H9 (cell line): ENCODE data around the gene POLA1. TPM values are rescaled to one million over a fixed set of nuclear protein-coding genes. Genes with fewer than 3 reads are reported as not detected.
A peak's percentile ranks its signal among the peaks of the same experiment; 100 is the strongest.

ENCODE experiments used
- DNase-seq: peaks from one replicate; pipeline ENCODE4 v3.0.0-alpha.2; 2017
- H2AFZ ChIP-seq: one replicate; pipeline ENCODE4 v1.6.1; 2013; ENCODE audit warnings: mild to moderate bottlenecking, low read length, control low read depth, moderate library complexity
- H2AK5ac ChIP-seq: 2 replicates; pipeline ENCODE4 v1.6.1; 2013; ENCODE audit warnings: low read length, control low read depth, mixed read lengths; ENCODE audit not compliant: insufficient read length
- H2BK120ac ChIP-seq: one replicate; pipeline ENCODE4 v1.6.1; 2013; ENCODE audit warnings: low read depth, mild to moderate bottlenecking, low read length, control low read depth, inconsistent platforms; ENCODE audit not compliant: poor library complexity, severe bottlenecking
- H2BK12ac ChIP-seq: 2 replicates; pipeline ENCODE4 v1.6.1; 2013; ENCODE audit warnings: low read length, control low read depth, mixed read lengths, low read depth; ENCODE audit not compliant: insufficient read length
- H2BK15ac ChIP-seq: 2 replicates; pipeline ENCODE4 v1.6.1; 2013; ENCODE audit warnings: low read depth, low read length, control low read depth
- H2BK20ac ChIP-seq: one replicate; pipeline ENCODE4 v1.6.1; 2013; ENCODE audit warnings: low read depth, mild to moderate bottlenecking, low read length, control low read depth, inconsistent platforms; ENCODE audit not compliant: poor library complexity, severe bottlenecking
- H2BK5ac ChIP-seq: 2 replicates; pipeline ENCODE4 v1.6.1; 2013; ENCODE audit warnings: low read length, control low read depth, mixed read lengths; ENCODE audit not compliant: insufficient read length
- H3K14ac ChIP-seq: 2 replicates; pipeline ENCODE4 v1.6.1; 2013; ENCODE audit warnings: low read length, control low read depth; ENCODE audit not compliant: insufficient read depth
- H3K18ac ChIP-seq: 2 replicates; pipeline ENCODE4 v1.6.1; 2013; ENCODE audit warnings: low read depth, mild to moderate bottlenecking, mixed read lengths, low read length, control low read depth; ENCODE audit not compliant: insufficient read length
- H3K23ac ChIP-seq: 2 replicates; pipeline ENCODE4 v1.6.1; 2013; ENCODE audit warnings: low read length, control low read depth, mixed read lengths, low read depth; ENCODE audit not compliant: insufficient read length
- H3K23me2 ChIP-seq: 2 replicates; pipeline ENCODE4 v1.6.1; 2013; ENCODE audit warnings: low read depth, mild to moderate bottlenecking, mixed read lengths, low read length, control low read depth; ENCODE audit not compliant: insufficient read length, poor library complexity, severe bottlenecking
- H3K27ac ChIP-seq: 2 replicates; pipeline ENCODE4 v1.5.1; 2013; ENCODE audit warnings: low read length, control low read depth, mixed read lengths, low read depth; ENCODE audit not compliant: insufficient read length
- H3K27me3 ChIP-seq: 2 replicates; pipeline ENCODE4 v1.6.1; 2013; ENCODE audit warnings: low read length, control low read depth, inconsistent platforms; ENCODE audit not compliant: insufficient read depth
- H3K4ac ChIP-seq: 2 replicates; pipeline ENCODE4 v1.6.1; 2013; ENCODE audit warnings: low read depth, mild to moderate bottlenecking, control low read depth, inconsistent platforms, low read length, moderate library complexity
- H3K4me1 ChIP-seq: 2 replicates; pipeline ENCODE4 v1.6.1; 2013; ENCODE audit warnings: low read length, control low read depth, inconsistent platforms; ENCODE audit not compliant: insufficient read depth
- H3K4me2 ChIP-seq: 2 replicates; pipeline ENCODE4 v1.6.1; 2013; ENCODE audit warnings: low read length, control low read depth, mixed read lengths; ENCODE audit not compliant: insufficient read length, insufficient read depth
- H3K56ac ChIP-seq: 2 replicates; pipeline ENCODE4 v1.6.1; 2013; ENCODE audit warnings: low read depth, mild to moderate bottlenecking, mixed read lengths, low read length, control low read depth; ENCODE audit not compliant: insufficient read length
- H3K79me1 ChIP-seq: 2 replicates; pipeline ENCODE4 v1.6.1; 2013; ENCODE audit warnings: low read depth, mild to moderate bottlenecking, moderate library complexity, low read length, control low read depth, inconsistent platforms; ENCODE audit not compliant: insufficient read depth, poor library complexity, severe bottlenecking
- H3K79me2 ChIP-seq: 2 replicates; pipeline ENCODE4 v1.6.1; 2013; ENCODE audit warnings: low read length, control low read depth, inconsistent platforms; ENCODE audit not compliant: insufficient read depth
- H3K9ac ChIP-seq: 2 replicates; pipeline ENCODE4 v1.6.1; 2013; ENCODE audit warnings: low read length, control low read depth, mixed read lengths; ENCODE audit not compliant: insufficient read length; ENCODE audit errors: extremely low read depth
- H3K9me3 ChIP-seq: one replicate; pipeline ENCODE4 v1.6.1; 2013; ENCODE audit warnings: low read depth, low read length, inconsistent platforms; ENCODE audit not compliant: control insufficient read depth
- H3T11ph ChIP-seq: one replicate; pipeline ENCODE4 v1.6.1; 2013; ENCODE audit warnings: mild to moderate bottlenecking, low read length, control low read depth, inconsistent platforms
- H4K20me1 ChIP-seq: one replicate; pipeline ENCODE4 v1.6.1; 2013; ENCODE audit not compliant: control insufficient read depth, insufficient read length, insufficient read depth
- H4K5ac ChIP-seq: 2 replicates; pipeline ENCODE4 v1.6.1; 2013; ENCODE audit warnings: low read depth, mild to moderate bottlenecking, mixed read lengths, low read length, control low read depth; ENCODE audit not compliant: insufficient read length
- H4K8ac ChIP-seq: replicated peaks from 2 replicates; pipeline ENCODE4 v1.6.1; 2013; ENCODE audit warnings: low read length, control low read depth, mixed read lengths, low read depth; ENCODE audit not compliant: insufficient read length
- H4K91ac ChIP-seq: 2 replicates; pipeline ENCODE4 v1.6.1; 2013; ENCODE audit warnings: low read depth, mild to moderate bottlenecking, moderate library complexity, mixed read lengths, low read length, control low read depth; ENCODE audit not compliant: insufficient read length
- H3K27ac Mint-ChIP-seq, 3 experiments: 2 replicates in 2 of 3; 3 replicates in 1 of 3; pipeline ENCODE4 v1.8.0; 2020 to 2021; ENCODE audit warnings: mixed read lengths in 3 of 3, mild to moderate bottlenecking in 1 of 3, moderate library complexity in 1 of 3
- H3K27me3 Mint-ChIP-seq: 2 replicates; pipeline ENCODE4 v1.8.0; 2021; ENCODE audit warnings: low read depth, mild to moderate bottlenecking, moderate library complexity, mixed read lengths
- H3K36me3 Mint-ChIP-seq, 3 experiments: 2 replicates in 2 of 3; 3 replicates in 1 of 3; pipeline ENCODE4 v1.8.0; 2020 to 2021; ENCODE audit warnings: low read depth in 3 of 3, mixed read lengths in 3 of 3; ENCODE audit not compliant: insufficient read depth in 1 of 3
- H3K4me1 Mint-ChIP-seq, 2 experiments: 2 replicates each; pipeline ENCODE4 v1.8.0; 2020; ENCODE audit warnings: mixed read lengths in 2 of 2
- H3K4me3 Mint-ChIP-seq, 2 experiments: 2 replicates in 1 of 2; 3 replicates in 1 of 2; pipeline ENCODE4 v1.8.0; 2020 to 2021; ENCODE audit warnings: mild to moderate bottlenecking in 2 of 2, mixed read lengths in 2 of 2, moderate library complexity in 1 of 2
- H3K9me3 Mint-ChIP-seq, 2 experiments: 2 replicates in 1 of 2; 3 replicates in 1 of 2; pipeline ENCODE4 v1.8.0; 2020; ENCODE audit warnings: mild to moderate bottlenecking in 2 of 2, mixed read lengths in 2 of 2, moderate library complexity in 1 of 2
- WGBS: extraction: QIAGEN DNeasy Blood & Tissue Kit; methylation state at CpG from one replicate; pipeline ENCODE4 v1.1.7; 2013; ENCODE audit warnings: missing lambda C conversion rate, low lambda C conversion rate, mixed read lengths; ENCODE audit not compliant: insufficient read length; ENCODE audit errors: extremely low coverage; 5-methylcytosine and 5-hydroxymethylcytosine counted together
- total RNA-seq: library from RNA; stranded (reverse); gene quantifications from 2 replicates; pipeline ENCODE4 v1.2.1, GENCODE V29; 2021
- TF ChIP-seq, protein P1 (sequence below): fragments of 200-600 bp; sonication (generic); conservative IDR thresholded peaks from 3 replicates; pipeline ENCODE4 v1.8.0; 2021; ENCODE audit warnings: antibody characterized with exemption, mild to moderate bottlenecking

Gene POLA1
- total RNA-seq, 1 experiment from 2014 or later, result 60.2 TPM

DNA sequence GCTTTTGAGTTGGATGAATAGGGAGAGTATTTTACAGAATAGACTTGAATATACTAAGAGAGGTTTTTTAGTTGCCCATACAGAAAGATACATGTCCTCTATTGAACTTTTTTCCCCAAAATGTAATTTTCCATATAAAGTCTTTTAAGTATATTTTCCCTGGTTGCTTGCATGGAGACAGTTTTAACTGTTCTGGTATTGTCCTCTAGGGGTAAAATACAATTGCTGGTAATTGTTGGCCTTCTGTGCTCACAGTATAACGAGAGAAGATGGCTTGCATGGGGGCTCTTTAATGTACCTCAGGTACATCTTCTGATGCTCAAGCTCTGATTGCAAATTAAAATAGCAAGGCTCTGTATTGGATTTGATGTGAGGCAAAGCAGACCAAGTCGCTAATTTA is 186.0 kb downstream of the POLA1 start:
- Mint-ChIP-seq H3K9me3 (no peaks in the 10 kb centered on the region), H3K27ac (no peak overlapping the region), H3K36me3 (peaks cover 0 to 3% (median 0%) of the 10 kb centered on the region in 3 experiments; a peak in 2 of 7 replicates), H3K27me3 (no peaks in the 10 kb centered on the region), H3K4me1 (peaks cover 12 to 29% of the 10 kb centered on the region in 2 experiments), H3K4me3 (no peak overlapping the region)
- Histone ChIP-seq H3K9me3 (no peaks in the 10 kb centered on the region), H3K18ac (no peak overlapping the region), H3K79me1 (no peaks in the 10 kb centered on the region), H3K4me1 (no peaks in the 10 kb centered on the region), H3K4me2 (no peak overlapping the region), H4K91ac (no peak overlapping the region), H2AFZ (no peak overlapping the region), H2AK5ac (no peak overlapping the region), H3K23ac (no peak overlapping the region), H3T11ph (no peak overlapping the region), H2BK12ac (no peak overlapping the region), H4K5ac (no peak overlapping the region), H2BK120ac (no peak overlapping the region), H3K9ac (no peak overlapping the region), H4K20me1 (no peaks in the 10 kb centered on the region), H3K23me2 (no peaks in the 10 kb centered on the region), H3K14ac (no peak overlapping the region), H3K27ac (no peak overlapping the region), H3K4ac (no peak overlapping the region), H3K56ac (no peak overlapping the region), H2BK20ac (no peak overlapping the region), H2BK15ac (no peak overlapping the region), H3K79me2 (no peaks in the 10 kb centered on the region), H2BK5ac (no peak overlapping the region), H4K8ac (no peak overlapping the region), H3K27me3 (no peaks in the 10 kb centered on the region)
- DNase-seq, result no peak
- WGBS, result no CpG with 5 or more reads among the region's 2 CpGs
- TF ChIP-seq, protein P1, sequence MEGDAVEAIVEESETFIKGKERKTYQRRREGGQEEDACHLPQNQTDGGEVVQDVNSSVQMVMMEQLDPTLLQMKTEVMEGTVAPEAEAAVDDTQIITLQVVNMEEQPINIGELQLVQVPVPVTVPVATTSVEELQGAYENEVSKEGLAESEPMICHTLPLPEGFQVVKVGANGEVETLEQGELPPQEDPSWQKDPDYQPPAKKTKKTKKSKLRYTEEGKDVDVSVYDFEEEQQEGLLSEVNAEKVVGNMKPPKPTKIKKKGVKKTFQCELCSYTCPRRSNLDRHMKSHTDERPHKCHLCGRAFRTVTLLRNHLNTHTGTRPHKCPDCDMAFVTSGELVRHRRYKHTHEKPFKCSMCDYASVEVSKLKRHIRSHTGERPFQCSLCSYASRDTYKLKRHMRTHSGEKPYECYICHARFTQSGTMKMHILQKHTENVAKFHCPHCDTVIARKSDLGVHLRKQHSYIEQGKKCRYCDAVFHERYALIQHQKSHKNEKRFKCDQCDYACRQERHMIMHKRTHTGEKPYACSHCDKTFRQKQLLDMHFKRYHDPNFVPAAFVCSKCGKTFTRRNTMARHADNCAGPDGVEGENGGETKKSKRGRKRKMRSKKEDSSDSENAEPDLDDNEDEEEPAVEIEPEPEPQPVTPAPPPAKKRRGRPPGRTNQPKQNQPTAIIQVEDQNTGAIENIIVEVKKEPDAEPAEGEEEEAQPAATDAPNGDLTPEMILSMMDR, result peak; percentile 42; the same call in 2 of the 3 replicates
